ENCODE results near the gene FBXL3. TPM values are rescaled to one million over a fixed set of nuclear protein-coding genes. Genes with fewer than 3 reads are reported as not detected.

The FBXL3 gene
- total and polyA plus RNA-seq, 2 of the 8 experiments (the other 6 are each of a cell fraction or from before 2014, with no cell fraction given), result 4.9 to 14.9 TPM

GRCh38 chr13:77001963-77002587 is 24.9 kb downstream of the FBXL3 start (continued):
- no peak for TF ChIP-seq CHD7 (IDR thresholded peaks at IDR 0.05; ENCODE audit: insufficient replicate concordance, low read length)
- no peak for TF ChIP-seq GABPA (IDR thresholded peaks at IDR 0.05; ENCODE audit: borderline replicate concordance, insufficient read depth, low read length)
- TF ChIP-seq KDM1A (IDR thresholded peaks at IDR 0.05; ENCODE audit: borderline replicate concordance, low read length), result no peak
- TF ChIP-seq JUN (IDR thresholded peaks at IDR 0.05; ENCODE audit: low read depth, low read length), result no peak
- no peak for TF ChIP-seq RAD21 (IDR thresholded peaks at IDR 0.05 in 1 of 2, conservative IDR thresholded peaks at IDR 0.05 in 1 of 2; ENCODE audit: low read depth in 2 of 2, low read length in 2 of 2)
- TF ChIP-seq POLR2AphosphoS5 (IDR thresholded peaks at IDR 0.05; ENCODE audit: low read depth, low read length), result no peak
- no peak for TF ChIP-seq SRF (IDR thresholded peaks at IDR 0.05; ENCODE audit: low read depth, low read length)
- TF ChIP-seq NANOG (IDR thresholded peaks at IDR 0.05; ENCODE audit: insufficient read depth, low read depth, low read length, poor library complexity, severe bottlenecking), result no peak
- TF ChIP-seq SP2 (IDR thresholded peaks at IDR 0.05; ENCODE audit: low read length), result no peak
- TF ChIP-seq SP4 (IDR thresholded peaks at IDR 0.05; ENCODE audit: low read length), result no peak
- TF ChIP-seq EP300 (IDR thresholded peaks at IDR 0.05; ENCODE audit: borderline replicate concordance in 1 of 2, low read depth in 2 of 2, low read length in 2 of 2), result no peak
